GM18858 (cell line): ENCODE measurements around the gene GNG7.
"Not testable (repeated sequence)": the region's sequence is repeated elsewhere in the genome, so short reads cannot be mapped to it uniquely, and the experiment has no call there.

Experiments used
- ATAC-seq: cut with Tn5 transposase; IDR thresholded peaks from one replicate; pipeline ENCODE4 v1.9.1; 2021; ENCODE audit not compliant: unreplicated experiment

Gene GNG7

GRCh38 chr19:2606774-2607173 is 95.7 kb downstream of the GNG7 start:
- ATAC-seq, result not testable (repeated sequence)

- not testable (repeated sequence) for ATAC-seq
Observed at GRCh38 chr19:2605889-2606288, 96.6 kb downstream of the GNG7 start.

- ATAC-seq, result no peak
Observed at GRCh38 chr19:2604747-2605329, 97.7 kb downstream of the GNG7 start.

GRCh38 chr19:2603334-2603733 is 99.2 kb downstream of the GNG7 start:
- no peak for ATAC-seq

- no peak for ATAC-seq
Observed at GRCh38 chr19:2602391-2603181, 99.9 kb downstream of the GNG7 start.

- ATAC-seq, result no peak
Observed at GRCh38 chr19:2600914-2601870, 101.3 kb downstream of the GNG7 start.

GRCh38 chr19:2594319-2594718 is 108.2 kb downstream of the GNG7 start:
- no peak for ATAC-seq

- ATAC-seq, result no peak
Observed at GRCh38 chr19:2592824-2593223, 109.7 kb downstream of the GNG7 start.

- ATAC-seq, result no peak
Observed at GRCh38 chr19:2591537-2592291, 110.8 kb downstream of the GNG7 start.

GRCh38 chr19:2590630-2591399 is 111.7 kb downstream of the GNG7 start:
- ATAC-seq, result no peak

GRCh38 chr19:2589441-2589840 is 113.1 kb downstream of the GNG7 start:
- ATAC-seq, result no peak

- ATAC-seq, result no peak
Observed at GRCh38 chr19:2588081-2588777, 114.3 kb downstream of the GNG7 start.

GRCh38 chr19:2587001-2587719 is 115.3 kb downstream of the GNG7 start:
- ATAC-seq, result no peak

GRCh38 chr19:2586196-2586595 is 116.3 kb downstream of the GNG7 start:
- no peak for ATAC-seq

GRCh38 chr19:2584002-2584401 is 118.5 kb downstream of the GNG7 start:
- ATAC-seq, result no peak

GRCh38 chr19:2582984-2583956 is 119.2 kb downstream of the GNG7 start:
- ATAC-seq, result no peak

- not testable (repeated sequence) for ATAC-seq
Observed at GRCh38 chr19:2580396-2580795, 122.1 kb downstream of the GNG7 start.
